HG03457 (cell line): ENCODE measurements around the gene SLC25A22.

ENCODE experiments used
- ATAC-seq: cut with Tn5 transposase; IDR thresholded peaks from one replicate; pipeline ENCODE4 v1.9.1; 2021; ENCODE audit warnings: moderate number of reproducible peaks; ENCODE audit not compliant: unreplicated experiment

The SLC25A22 gene

DNA sequence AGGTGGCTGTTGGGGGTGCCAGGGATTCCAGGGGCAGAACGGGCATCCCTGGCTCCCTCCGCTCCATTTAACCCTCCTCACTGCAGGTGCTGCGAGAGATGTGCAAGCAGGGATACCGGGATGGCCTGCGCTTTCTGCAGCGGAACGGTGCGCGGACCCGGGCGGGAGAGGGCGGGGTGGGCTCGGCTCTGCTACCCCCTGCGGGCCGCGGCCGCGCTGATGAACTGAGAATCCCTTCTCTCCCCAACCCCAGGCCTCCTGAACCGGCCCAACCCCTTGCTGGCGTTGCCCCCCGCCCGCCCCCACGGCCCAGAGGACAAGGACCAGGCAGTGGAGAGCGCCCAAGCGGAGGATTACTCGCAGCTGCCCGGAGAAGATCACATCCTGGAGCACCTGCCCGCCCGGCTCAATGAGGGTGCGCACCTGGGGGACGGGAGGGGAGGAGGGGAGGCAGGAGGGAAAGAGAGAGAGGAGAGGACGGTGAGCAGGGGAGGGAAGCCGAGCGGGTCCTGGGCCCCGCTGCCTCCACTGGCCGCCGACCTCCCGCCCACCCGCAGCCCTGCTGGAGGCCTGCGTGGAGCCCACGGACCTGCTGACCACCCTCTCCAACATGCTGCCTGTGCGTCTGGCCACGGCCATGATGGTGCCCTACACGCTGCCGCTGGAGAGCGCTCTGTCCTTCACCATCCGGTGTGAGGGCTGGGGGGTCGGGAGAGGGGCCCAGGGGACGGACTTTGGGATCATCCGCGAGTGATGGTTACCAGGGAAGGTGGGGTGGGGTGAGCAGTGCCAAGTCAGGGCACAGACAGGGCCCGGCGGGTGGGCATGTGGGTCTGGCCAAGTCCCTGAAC is 25.6 kb upstream of the SLC25A22 start:
- ATAC-seq = no peak

DNA sequence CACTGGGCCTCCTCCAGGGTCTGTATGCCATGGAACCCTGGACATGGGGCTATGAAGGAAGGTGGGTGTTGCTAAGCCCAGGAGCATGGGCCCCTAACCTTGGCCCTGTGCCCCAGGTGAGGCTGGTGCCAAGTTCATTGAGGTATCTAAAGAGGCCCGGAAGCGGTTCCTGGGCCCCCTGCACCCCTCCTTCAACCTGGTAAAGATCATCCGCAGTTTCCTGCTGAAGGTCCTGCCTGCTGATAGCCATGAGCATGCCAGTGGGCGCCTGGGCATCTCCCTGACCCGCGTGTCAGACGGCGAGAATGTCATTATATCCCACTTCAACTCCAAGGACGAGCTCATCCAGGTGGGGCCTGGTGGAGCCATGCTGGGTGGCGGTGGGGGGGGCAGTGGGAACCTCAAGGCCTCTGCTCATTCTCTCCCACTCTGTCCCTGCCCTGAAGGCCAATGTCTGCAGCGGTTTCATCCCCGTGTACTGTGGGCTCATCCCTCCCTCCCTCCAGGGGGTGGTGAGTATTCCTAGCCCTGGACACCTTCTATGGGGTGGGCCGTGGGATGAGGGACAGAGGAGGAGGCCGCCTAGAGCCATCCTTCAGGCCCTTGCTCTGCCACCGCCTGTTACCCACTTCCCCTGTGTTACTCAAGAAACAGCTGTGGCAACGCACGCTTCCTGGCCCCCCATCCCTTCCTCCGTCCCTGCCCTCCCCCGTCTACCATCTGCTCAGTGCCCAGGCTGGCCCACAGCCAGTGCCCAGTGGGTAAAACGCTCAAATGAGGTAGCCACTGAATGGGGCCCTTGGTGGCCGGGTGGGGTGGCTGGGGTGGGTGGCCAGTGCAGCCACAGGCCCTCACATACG is 23.7 kb upstream of the SLC25A22 start:
- ATAC-seq = no peak

DNA sequence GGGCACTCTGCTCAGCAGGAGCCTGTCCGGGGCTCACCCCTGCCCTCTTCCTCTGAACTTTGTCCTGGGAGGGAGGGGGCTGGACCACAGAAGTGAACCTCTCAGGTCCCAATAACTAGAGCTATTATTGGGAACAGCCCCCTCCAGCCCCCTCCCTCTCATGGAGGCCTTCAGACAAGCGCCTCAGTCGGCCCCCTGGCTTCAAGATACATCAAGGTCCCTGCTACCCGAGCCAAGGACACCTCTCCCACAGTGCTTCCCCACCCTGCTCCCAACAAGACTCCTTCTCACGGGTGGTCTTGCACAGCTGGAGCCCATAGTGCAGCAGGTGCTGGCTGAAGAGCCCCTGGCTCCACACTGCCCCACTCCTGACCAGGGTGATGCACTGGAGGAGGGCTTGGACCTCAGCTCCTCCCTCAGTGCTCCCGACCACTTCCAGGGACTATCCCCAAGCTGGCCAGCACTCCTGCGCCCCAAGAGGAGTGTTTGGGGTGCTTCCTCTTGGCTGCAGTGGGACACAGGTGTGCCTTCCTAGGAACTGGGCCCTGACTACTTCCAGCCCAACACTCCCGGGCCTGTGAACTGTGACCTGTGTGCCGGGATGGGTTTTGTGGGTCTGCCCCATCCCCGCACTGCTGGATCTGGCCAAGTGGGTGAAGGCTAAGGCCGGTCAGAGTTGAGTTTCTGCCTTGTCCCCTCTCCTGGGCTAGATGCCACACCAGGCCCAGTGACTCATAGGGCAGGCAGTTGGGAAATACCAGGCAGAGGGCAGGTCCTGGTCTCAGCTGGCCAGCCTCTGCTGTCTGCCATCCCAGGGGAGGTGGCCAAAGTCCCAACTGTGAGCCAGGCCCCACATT is 22.8 kb upstream of the SLC25A22 start:
- ATAC-seq = no peak

DNA sequence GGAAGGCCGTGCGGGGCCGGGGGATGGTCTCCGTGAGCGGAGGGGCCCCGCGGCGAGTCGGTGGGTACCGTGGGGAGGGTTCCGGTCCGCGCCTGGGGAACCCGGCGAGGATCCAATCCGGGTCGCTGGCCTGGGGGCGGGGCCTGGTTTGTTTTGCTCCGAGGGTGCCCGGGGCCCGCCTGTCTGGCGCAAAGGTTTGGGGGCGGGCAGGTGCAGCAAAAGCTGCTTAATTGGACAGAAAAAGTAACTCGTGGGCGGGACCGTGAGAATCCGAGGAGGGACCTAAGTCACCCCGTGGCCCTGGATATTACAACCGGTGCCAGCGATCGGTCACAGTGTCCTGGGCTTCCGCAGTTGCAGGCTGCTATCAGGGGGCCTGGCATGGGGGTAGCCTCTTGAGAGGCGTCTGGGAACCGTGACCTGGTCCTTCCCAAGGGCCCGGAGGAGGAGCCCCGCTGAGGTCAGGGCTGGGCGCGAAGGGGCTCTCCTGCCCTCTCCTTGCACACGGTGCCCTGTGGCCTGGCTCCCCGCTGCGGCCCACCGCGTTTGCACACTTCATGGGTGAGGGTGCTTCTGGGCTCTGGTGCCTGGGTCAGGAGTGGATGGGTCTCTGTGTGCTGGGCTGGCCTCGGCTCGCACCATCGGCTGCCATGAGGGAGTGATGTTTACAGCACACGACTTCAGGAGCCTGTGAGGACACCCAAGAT is 22.0 kb upstream of the SLC25A22 start:
- ATAC-seq = peak; percentile 36

DNA sequence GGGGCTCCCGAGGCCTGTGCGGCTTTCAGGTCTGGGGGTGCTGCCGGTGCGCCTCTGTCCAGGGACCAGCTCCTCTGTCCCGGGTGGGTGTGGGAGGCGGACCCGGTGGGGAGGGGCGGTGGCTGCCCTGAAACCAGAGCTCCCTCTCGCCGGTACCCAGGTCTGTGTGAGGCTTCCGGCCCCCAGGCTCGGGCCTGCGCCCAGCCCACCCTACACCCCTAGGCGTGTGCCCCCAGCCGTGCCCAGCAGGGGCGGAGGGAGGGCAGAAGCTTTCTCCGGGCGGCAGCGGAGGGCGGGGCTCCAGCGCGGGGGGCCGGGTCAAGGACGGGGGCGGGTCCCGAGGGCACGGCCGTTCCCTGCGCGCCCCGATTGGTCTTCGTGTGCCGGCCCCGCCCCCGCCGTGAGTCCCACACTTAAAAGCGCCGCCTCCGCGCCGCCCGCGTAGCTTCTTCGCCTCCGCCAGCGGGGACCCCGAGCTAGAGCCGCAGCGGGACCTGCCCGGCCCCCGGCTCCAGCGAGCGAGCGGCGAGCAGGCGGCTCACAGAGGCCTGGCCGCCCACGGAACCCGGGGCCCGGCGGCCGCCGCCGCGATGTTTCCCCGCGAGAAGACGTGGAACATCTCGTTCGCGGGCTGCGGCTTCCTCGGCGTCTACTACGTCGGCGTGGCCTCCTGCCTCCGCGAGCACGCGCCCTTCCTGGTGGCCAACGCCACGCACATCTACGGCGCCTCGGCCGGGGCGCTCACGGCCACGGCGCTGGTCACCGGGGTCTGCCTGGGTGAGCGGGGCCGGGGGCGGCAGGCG is 21.2 kb upstream of the SLC25A22 start:
- ATAC-seq = peak; percentile 42

DNA sequence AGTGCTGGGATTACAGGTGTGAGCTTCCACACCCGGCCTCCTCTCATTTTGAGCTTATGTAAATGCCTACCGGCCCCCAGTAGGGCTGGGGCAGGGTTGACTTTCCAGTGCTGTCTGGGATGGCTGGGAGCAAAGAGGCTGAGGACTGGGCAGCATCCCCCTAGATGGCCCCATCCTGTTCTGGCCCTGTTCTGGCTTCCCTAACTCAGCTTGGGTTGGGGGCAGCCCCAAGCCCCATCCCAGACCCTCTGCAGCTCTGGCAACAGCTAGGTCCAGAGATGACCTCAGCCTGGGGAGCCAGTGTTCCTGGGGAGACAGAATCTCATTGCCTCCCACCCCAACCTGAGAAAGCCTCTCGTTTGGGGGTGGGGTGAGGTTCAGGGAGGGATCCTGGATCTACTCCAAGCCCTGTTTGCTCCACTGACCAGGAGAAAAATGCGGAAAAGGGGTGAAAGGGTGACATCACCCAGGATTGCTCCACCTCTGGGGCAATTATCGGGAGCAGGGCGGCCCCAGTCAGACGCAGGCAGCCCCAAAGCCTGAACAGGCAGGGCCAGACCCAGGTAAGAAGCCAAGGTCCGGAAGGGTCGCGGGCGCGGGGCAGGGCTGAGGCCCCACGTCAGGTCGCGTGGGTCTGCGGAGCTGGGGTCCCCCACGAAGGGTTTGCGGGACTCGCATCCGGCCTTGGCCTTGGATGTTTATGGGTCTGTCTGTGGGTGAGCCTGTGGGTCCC is 20.5 kb upstream of the SLC25A22 start, which contains the start of gene PNPLA2:
TSS of gene PNPLA2 (plus strand) at position 519 of the 733 bp plus-strand sequence. CDS start 805 bp downstream, outside the sequence.
- ATAC-seq = no peak

DNA sequence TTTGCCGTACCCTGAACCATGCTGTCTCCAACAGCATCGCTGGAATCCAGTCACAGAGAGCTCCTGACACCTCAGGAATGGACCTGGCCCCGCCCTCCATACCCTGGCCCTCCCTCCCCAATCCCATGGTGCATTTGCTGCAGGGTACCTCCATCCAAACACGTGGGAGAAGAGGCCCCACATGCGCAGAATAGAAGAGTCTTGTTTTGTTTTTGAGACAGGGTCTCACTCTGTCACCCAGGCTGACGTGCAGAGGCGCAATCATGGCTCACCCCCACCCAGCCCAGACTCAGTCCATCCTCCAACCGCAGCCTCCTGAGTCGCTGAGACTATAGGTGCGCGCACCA is 18.3 kb upstream of the SLC25A22 start:
- no peak for ATAC-seq

DNA sequence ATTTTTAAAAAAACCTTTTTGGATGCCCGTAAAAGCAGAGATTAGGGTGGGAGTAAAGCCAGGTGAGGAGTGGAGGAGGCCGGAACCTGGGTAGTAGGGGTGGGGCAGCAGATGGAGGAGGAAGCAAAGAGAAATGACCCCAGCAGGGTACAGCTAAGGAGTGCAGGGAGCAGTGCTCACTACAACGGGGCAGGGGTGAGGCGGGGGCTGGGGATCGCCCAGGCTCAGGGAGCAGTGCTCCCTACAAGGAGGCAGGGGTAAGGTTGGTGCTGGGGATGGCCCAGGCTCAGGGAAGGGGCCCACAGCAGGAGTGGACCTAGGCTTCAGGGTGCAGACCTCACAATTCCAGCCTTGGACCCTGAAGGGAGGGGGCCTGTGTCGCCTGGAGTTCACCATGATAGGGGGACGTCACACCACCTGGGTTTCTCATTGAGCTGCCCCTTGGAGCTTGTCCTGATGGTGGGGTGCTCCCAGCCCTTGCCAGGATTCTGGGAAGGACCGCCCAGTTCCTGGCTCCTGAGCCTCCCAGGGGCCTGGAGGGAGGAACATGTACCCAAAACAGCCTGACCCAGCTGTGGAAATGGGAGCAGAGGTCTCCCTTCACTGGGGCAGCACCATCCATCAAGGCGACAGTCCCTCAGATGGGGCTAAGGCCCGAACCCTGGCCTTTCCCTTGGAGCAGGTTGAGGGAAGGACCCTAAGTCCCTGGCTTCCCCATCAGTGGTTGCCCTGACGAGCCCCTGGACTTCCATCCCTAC is 17.8 kb upstream of the SLC25A22 start:
- ATAC-seq = no peak

DNA sequence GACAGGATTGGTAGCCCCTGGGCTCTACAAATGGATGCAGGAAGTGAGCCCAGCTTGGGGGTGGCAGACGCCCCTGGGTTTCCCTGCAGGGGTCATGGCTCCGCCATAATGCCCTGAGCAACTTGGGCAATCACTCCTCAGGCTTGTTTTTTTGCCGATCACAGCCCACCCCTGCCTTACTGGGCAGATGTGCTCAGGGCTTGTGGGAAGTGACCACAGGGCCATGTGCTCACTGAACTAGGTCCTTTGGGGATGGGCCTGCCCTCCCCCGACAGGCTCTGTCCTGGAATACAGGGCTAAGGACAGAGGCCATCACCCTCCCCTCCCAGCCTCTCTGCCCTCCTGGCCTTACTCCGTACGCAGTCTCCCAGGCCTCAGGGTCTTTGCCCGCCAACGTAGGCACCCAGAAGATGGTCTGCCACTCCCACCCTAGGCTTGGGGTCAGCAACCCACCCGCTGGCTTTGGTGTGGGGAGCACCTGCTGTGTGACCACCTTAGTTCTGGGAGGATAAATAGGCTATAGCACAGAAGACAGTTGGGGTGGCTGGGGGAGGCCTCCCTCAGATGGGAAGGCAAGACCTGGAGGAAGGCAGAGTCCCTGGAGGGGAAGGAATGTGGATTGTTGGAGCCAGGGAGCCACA is 15.5 kb upstream of the SLC25A22 start:
- ATAC-seq = no peak

DNA sequence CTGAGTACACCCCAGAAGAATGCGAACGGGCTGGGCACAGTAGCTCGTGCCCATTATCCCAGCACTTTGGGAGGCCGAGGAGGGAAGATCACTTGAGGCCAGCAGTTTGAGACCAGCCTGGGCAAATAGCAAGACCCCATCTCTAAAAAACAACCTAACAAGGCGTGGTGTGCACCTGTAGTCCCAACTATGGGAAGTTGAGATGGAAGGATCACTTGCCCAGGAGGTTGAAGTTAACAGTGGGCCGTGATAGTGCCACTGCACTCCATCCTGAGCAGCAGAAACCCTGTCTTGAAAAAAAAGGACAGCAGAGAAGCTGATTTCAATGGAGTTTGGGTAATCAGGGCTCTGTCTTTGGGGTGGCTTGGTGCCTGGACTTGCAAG is 15.0 kb upstream of the SLC25A22 start:
- ATAC-seq = no peak

DNA sequence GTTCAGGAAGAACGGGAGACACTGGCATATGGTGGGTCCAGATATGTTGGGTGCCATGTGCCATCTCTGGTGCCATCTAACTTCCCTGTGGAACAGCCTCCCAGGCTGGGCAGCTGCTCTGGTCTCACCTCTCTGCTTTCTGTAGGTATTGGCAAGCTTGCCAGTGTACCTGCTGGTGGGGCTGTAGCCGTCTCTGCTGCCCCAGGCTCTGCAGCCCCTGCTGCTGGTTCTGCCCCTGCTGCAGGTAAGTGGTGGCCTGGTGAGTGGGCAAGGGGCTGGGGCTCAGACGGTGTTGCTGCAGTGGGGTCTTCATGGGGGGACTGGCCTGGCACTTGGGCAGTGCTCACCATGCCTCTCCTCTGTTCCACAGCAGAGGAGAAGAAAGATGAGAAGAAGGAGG is 14.3 kb upstream of the SLC25A22 start:
- ATAC-seq = no peak

DNA sequence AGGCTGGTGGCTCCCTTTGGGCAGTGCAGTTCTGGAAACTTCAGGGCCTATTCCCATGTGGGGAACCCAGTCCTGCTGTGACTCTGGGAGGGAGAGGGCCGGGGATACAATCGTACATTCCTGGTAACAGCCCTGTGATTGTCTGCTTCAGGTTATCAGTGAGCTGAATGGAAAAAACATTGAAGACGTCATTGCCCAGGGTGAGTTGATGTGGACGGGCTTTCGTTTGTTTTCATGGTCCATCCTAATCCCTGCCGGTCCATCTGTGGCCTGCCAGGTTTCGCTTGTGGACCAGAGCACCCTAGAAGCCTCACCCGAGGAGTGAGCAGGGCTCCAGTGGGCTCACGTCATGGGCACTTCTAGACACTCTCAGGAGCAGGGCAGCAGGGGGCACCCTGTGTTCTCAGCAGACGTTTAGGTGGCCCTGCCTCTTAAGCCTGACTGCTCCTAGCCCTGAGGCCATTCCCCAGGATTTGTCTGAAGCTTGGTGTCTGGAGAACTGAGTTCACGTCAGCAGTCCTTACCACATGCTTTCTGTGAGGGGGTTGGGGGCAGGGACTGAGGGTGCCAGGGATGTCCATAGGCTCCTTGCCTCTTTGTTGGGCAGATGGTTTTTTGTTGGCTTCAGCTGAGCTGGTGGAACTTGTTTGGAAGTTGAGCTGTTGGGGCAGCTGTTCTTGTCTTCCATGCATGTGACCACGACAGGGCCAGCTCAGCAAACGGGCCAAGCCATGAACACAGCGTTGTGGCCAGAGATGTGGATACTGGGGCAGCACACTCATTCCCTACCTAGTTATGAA is 13.6 kb upstream of the SLC25A22 start:
- ATAC-seq = no peak

DNA sequence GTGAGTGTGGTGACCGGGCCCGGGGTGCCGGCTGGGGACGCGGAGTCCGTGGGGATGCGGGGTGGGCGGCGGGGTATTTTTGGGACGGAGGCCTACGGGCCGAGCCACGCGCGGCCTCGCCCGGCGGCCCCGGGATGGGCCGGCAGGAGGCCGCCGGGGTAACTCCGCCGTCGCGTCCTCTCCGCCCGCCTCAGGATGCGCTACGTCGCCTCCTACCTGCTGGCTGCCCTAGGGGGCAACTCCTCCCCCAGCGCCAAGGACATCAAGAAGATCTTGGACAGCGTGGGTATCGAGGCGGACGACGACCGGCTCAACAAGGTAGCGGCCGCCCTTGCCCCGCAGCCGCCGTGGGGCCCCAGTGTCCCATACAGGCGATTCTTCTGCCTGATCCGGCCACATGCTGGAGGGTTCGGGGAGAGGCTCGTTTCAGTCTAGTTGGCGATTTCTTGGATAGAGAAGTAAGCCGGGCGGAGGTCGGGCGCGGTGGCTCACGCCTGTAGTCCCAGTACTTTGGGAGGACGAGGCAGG is 12.0 kb upstream of the SLC25A22 start:
- peak; percentile 1 for ATAC-seq

DNA sequence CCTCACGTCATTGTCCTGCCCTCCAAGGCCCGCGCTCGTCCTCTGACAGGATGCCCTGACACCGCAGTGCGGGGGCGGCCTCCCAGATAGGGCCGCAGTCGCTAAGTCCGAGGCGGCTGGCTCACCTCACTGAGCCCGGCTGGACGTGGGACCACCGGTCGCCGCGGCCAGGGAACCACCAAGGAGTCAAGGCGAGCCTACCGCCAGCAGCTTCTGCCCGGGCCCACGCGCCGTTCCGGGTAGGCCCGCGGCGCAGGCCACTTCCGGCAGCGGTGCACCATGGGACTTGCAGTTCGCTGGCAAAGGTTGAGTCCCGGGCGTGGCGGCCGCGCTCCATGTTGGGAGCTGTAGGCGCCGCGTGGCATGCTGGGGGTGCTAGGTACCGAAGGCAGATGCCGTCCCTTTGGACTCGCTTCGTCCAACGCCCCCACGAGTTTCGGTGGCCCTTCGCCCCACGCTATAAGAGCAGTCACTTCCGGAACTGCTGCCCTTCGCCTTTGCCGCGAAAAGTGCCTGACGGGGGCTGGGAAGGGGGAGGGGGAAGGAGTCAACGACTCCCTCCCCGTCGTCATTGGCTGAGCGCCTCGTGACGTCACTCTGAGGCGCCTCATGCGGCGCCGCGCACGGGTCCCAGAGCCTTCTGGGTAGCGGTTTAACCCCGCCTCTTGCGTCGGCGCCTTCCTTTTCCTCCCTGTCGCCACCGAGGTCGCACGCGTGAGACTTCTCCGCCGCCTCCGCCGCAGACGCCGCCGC is 11.4 kb upstream of the SLC25A22 start, which contains the start of gene RPLP2:
TSS of gene RPLP2 (plus strand) at position 681 of the 753 bp plus-strand sequence. CDS start 268 bp downstream, outside the sequence.
- peak; percentile 51 for ATAC-seq

DNA sequence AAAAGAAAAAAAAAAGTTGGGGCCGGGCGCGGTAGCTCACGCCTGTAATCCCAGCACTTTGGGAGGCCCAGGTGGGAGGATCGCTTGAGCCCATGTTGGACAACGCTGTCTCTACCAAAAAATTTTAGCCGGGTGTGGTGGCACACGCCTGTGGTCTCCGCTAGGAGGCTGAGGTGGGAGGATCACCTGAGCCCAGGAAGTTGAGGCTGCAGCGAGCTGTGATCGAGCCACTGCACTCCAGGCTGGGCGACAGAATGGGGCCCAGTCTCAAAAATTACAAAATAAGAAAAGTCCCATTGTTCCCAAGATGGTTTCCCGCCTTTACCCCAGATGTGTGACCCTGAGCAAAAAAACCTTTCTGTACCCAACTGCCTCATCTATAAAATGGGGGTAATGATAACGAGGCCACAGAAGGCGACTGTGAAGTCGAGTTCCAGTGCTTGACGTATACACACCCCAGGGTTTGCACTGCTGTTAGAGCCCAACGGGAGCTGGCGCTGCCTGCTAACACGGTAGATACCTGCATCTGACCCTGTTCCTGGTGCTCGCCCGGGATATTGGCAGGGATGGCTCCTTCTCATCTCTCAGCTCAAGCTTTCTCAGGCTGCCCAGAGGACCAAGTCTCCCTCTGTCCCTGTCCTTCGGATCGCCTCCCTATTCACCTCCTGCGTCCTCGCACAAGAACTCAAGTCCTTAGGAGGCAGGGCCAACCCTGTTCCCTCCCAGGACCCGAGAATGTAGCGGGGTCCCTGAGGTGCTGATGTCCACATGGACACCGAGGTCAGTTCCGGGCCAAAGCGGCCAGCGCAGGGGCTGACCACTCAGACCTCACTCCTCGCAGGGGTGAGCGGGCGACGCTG is 10.6 kb upstream of the SLC25A22 start:
- ATAC-seq = no peak
